Eye (tissue), 1 donor: ENCODE data around the gene ASTN1.

Experiments
- DNase-seq: peaks from one replicate; pipeline ENCODE4 v3.0.0-alpha.2; 2015

The ASTN1 gene

DNA sequence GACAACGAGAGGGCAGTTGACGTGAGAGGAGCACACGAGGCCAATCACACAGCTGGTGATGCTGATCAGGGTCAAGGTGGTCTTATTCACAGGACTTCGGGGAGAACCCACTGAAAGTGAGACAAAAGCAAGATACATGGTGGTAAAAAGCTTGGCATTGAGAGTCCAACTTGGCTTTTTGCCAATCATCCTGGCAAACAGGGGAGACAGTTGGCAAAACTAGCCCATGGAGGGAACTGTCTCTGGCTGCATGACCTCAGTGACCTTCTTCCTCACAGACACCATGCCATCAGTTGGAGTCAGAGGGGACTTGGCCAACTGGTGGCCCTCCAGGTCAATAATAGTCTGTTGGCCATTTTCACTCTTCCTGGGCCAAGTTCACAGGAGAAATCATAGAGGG, 139.9 kb downstream of the ASTN1 start:
- DNase-seq: no peak

DNA sequence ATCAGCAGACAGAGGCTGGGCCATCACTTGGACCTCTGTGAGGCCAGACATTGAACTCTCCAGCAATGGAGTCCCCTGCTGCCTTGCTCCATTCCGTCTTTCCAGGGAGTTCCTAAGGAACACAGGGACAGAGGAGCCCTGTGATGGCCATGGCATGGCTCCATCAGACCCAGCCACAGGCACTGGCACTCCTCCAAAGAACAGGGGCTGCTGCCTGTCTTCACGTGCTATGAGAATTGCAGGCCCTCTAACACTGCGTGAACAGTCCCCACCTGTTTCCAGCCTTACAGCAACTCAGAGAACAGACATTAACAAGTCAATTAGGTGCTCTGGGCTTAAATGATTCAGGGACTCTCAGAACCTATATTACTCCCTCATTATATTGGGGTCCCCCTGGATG, 140.8 kb downstream of the ASTN1 start:
- no peak for DNase-seq

GRCh38 chr1:177023249-177023648, 141.3 kb downstream of the ASTN1 start:
- no peak for DNase-seq

GRCh38 chr1:177021687-177022086, 142.8 kb downstream of the ASTN1 start:
- DNase-seq: no peak

GRCh38 chr1:177020851-177021589, 143.5 kb downstream of the ASTN1 start:
- DNase-seq: no peak

- DNase-seq: no peak
These were observed 147.1 kb downstream of the ASTN1 start for GRCh38 chr1:177017287-177017852.

GRCh38 chr1:177014325-177014724, 150.2 kb downstream of the ASTN1 start:
- DNase-seq: no peak

DNA sequence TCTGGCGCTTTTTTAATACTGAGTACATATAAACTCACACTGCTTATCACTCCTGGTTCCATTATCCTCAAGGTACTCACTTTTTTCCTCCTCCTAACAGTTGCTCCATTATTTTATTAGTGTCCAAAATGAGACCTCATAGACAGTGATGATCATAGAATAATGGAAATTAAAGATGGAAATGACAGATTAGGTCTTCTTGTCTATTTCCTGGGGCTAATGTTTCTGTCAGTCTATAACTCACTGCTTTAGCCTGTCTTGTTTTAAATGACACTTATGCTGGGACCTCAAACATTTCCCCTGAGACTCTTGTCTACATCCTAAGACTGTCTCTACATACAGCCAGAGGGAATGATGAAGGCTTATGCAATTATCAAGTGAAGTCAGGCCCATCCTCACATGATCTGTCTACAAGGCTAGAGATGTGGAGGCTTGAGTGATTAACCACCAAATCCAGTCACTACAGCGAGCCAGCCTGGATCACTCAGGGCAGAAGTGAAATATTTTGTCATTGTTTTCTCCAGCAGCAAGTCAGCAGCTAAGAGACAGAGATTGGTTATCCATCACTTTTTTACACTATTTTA, 152.1 kb downstream of the ASTN1 start:
- no peak for DNase-seq

DNA sequence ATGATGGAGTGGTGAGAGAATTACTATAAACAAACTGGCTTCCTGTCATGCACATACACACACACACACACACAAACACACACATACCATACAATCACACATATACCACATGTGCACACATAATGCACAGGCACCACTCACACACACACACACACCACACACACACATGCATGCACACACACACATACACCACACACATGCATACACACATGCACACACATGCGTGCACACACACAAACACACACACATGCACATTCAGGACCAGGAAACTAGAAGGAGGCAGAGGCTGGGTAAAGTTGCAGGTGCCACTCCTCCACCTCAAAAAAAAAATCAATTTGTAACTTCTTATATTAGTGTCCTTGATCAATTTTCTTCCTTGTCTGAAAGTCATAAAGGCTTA, 153.0 kb downstream of the ASTN1 start:
- DNase-seq: no peak

- DNase-seq: no peak
These were observed 154.2 kb downstream of the ASTN1 start for GRCh38 chr1:177010211-177010825.

DNA sequence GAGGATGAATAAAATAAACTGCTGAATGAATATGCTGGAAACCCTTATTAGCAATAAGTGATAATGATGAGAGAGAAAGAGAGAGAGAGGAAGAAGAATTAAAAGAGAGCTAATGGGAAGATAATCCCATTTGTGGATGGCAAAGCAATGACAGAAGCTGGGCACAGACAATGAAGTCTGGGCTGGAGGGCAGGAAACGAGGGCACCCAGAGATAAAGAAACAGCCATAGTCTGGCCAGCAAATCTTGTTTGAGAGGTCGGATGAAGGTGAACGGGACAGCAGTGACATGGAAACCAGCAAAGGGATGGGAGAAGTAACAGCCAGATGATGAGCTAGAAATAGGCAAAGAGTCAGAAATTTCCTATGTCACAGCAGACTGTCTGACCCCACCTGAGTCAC, 155.9 kb downstream of the ASTN1 start:
- no peak for DNase-seq

- DNase-seq: no peak
These were observed 156.9 kb downstream of the ASTN1 start for GRCh38 chr1:177007437-177008161.

GRCh38 chr1:177002891-177003290, 161.6 kb downstream of the ASTN1 start:
- DNase-seq: no peak

DNA sequence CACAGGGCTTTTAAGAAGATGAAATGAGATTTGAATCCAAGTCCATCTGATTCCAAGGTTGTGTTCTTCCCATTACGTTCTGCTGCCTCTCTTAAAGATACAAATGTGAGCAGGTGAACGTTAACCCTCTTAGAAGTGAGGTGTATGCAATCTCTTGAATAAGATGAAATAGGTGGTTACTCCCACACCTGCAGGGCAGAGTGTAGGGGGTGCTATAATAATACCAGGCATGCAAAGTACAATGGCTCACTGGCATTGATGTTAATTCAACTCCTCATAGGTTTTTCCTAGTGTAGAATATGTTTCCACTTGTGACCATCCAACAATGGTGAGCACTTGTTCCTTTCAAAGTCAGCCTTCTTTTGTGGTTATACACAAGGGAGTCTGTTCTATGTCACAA, 163.0 kb downstream of the ASTN1 start:
- DNase-seq: no peak

DNA sequence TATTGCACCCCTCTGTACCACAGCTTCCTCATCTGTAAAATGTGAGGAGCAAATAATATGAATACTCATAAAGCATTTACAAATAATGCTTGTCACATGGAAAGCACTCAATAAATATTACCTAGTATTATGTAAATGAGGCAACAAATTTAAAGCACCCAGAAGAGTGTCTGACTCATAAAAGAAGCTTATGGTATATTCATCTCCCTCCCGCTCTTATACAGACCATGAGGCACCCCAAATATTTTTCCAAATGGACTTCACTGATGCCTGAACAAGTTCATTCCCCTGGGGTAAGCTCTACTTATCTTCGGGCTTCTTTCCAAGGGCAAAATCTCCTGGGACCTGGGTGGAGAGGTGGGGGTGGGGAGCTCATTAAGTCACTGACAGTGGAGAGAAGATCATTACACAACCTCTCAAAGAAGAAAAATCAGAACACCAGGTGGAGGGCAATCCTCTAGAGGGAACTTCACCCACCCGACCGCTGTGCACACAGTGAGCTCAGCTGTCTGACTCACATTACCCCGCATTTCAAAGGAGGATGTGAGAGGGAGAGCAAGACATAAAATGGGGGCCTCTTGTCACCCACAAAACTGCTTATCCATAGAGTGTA, 166.2 kb downstream of the ASTN1 start:
- peak; percentile 45 for DNase-seq

- peak; percentile 86 for DNase-seq
These were observed 167.9 kb downstream of the ASTN1 start for GRCh38 chr1:176996456-176997090.

GRCh38 chr1:176994931-176995596, 169.4 kb downstream of the ASTN1 start:
- DNase-seq: no peak

DNA sequence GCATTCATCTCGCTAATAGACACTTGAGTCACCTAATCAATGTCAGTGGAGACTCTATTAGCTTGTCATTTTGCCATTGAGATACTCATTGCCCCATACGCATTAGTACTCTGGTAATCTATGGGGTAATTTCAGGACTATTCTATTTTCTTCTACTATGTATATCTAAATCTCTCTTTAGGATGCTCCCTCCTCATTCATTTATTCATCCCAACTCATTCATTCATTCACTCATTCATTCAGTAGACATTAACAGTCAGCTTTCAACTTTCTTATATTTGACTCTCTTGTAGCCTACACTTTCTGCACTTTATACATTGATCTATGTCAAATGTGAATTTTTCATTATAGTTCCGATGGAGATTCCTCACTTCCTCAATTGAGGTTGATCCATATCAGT, 170.9 kb downstream of the ASTN1 start:
- DNase-seq: no peak

DNA sequence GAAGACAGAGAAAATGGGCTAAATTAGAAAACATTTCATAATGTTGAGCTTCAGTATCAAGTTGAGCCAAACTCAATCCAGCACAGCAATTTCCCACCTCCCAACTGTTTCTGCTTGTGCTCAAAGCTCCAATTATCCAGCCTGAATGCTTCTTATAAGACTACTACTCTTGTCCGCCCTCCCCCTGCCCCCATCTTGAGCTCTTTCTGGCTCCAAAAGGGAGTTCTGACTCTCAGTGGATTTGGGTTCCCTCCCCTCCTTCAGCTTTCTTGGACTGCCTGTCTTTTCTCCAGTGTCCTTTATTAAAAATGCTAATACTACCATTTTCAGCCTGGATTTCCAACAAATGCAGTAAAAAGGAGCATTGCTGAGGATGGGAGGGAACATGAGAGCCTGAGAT, 174.8 kb downstream of the ASTN1 start:
- peak; percentile 21 for DNase-seq

DNA sequence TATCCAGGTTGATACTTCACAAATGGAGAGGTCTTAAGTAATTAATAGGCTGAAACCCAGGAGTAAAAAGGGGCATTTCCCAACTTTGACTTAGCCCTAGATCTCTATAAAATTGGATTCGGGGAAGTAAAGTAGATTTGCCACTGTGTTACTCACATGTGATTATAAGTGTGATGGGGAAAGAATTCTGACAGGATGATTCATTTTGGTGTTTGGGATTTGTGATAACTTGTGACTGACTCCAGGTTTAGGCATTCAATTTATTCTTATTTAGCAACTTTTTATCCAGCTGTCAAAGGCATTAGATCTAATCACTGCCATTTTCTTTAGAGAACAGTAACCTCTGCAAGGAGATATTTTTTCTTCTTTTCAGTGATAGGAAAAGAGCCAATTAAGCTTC, 175.5 kb downstream of the ASTN1 start:
- no peak for DNase-seq

DNA sequence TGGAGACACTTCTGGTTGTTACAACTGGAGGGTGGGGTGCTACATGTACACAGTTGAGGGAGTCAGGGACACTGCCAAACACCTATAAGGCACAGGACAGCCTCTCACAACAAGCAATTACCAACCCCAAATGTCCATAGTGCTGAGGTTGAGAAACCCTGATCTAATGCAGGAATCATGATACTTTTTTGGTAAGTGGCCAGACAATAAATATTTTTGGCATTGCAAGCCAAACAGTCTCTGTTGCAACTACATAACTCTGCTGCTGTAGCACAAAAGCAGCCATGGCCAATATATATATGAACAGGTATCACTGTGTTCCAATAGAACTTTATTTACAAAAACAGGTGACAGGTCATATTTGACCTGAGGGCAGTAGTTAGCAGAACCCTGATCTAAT, 177.5 kb downstream of the ASTN1 start:
- DNase-seq: no peak

DNA sequence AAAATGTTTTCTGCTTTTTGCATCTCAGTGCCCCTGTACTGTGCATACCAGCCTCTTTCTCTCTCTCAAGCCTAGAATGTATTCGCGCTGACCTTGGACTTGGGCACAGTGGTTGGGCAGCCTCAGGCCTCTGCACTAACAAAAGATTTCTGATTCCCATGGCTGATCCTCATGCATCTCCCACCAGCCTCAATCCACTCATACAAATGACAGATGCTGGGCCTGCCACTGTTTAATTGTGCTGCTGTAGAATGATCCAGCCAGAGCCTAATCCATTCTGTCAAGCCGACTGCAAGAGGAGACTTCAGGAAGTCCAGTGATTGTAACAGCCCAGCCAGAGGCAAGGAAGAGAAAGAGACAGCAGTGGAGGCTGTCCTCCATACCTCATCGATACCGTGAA, 180.8 kb downstream of the ASTN1 start:
- peak; percentile 84 for DNase-seq
